ENCODE data around the gene ZMYND10. TPM values are rescaled to one million over a fixed set of nuclear protein-coding genes. Genes with fewer than 3 reads are reported as not detected.

Gene ZMYND10
- total and polyA plus RNA-seq, 5 donors from 2014 or later: 0.09 to 1.6 TPM; not detected in 3

DNA sequence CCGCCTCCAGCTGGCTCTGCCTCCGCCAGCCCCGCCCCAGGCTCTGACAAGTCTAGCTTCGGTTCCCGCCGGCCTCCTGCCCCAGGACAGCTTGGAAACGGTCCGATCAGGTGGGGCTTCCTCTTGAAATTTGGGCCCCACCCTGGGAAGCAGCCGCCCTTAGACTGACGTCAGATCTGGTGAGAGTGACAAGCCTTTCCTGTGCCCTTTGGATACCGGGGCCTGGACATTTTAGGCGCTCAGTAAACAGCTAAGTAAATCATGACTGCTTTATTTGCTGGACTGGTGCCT, 45.9 kb downstream of the ZMYND10 start:
- Mint-ChIP-seq H3K9me3 (no peaks in the 10 kb centered on the region), H3K27ac (peak overlapping the region; percentile 60 to 100 (median 99)), H3K4me3 (peak overlapping the region; percentile 91 to 98 (median 96)), H3K27me3 (no peaks in the 10 kb centered on the region), H3K36me3 (no peaks in the 10 kb centered on the region), H3K4me1 (peaks cover 0 to 43% (median 16%) of the 10 kb centered on the region in 4 donors)
- DNase-seq: no peak
- Histone ChIP-seq H3K4me3 (ENCODE audit: low read depth, low read length) (peak overlapping the region; percentile 56), H3K9me3 (ENCODE audit: control insufficient read depth in 2 of 2, low read length in 2 of 2) (no peaks in the 10 kb centered on the region), H3K4me1 (ENCODE audit: control insufficient read depth, insufficient read depth, low read length, poor library complexity, severe bottlenecking) (peaks cover 25% of the 10 kb centered on the region), H3K36me3 (ENCODE audit: control insufficient read depth, insufficient read depth, low read length) (no peaks in the 10 kb centered on the region), H3K27me3 (ENCODE audit: control insufficient read depth, insufficient read depth, low read length) (no peaks in the 10 kb centered on the region), H3K27ac (ENCODE audit: insufficient read depth, low read length, poor library complexity, severe bottlenecking) (peak overlapping the region; percentile 96)
- no peak for ATAC-seq (ENCODE audit: low read depth in 2 of 2)

DNA sequence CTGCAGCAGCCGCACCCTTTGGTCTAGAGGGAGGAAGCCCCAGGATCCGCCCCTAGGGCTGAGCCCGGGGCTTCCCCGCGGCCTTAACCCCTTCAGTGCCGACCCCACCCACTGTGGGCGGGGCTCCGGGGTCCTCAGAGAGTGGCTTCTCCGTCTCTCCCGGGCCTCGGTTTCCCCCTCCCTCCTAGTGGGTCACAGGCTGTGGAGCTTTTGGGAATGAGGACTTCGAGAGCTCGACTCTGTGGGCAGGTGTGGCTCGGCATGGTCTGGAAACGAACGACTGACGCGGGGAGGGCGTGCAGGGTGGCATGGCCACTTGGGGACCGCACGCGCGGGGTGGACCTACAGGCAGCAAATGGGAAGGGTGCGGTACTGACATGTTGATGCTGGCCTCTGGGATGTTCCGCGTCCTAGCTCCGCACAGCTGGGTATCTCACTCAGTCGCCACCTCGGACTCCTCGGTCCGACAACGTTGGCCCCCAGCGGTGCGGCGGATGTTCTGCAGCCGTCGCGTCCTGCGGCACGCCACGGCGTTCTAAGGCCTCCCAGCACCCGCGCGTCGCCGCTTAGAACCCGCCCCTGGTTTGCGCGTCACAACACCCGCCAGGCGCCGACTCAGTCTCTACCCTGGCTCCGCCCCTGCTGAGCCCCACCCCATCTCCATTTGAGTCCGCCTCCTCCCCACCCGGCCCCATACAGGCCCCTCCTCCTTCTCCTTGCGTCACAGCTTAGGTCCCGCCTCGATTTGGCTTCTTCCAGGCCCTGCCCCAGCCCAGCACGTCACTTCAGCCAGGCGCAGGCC, 46.5 kb downstream of the ZMYND10 start, which contains the start of the genes HYAL3 and NAA80:
HYAL3 (minus strand) TSS at position 570 of the 802 bp plus-strand sequence. CDS start 3,803 bp downstream, outside the sequence.
NAA80 (minus strand) TSS at position 570 of the 802 bp plus-strand sequence. CDS start 1,942 bp downstream, outside the sequence.
- Mint-ChIP-seq H3K27ac (peak within 1 kb of the TSS; percentile 97 to 100 (median 99)), H3K9me3 (no peaks in the 10 kb centered on the region), H3K4me1 (peaks cover 0 to 43% (median 16%) of the 10 kb centered on the region in 4 donors), H3K36me3 (no peaks in the 10 kb centered on the region), H3K27me3 (no peaks in the 10 kb centered on the region), H3K4me3 (peak within 1 kb of the TSS; percentile 91 to 98 (median 96))
- DNase-seq (peak; percentile 99 to 100 (median 100)), ATAC-seq (ENCODE audit: low read depth in 2 of 2) (peak; percentile 85 to 86)
- H3K9me3 ChIP-seq (ENCODE audit: control insufficient read depth in 2 of 2, low read length in 2 of 2): no peaks in the 10 kb centered on the region
- H3K4me1 ChIP-seq (ENCODE audit: control insufficient read depth, insufficient read depth, low read length, poor library complexity, severe bottlenecking): peaks cover 25% of the 10 kb centered on the region
- peak within 1 kb of the TSS; percentile 96 for H3K27ac ChIP-seq (ENCODE audit: insufficient read depth, low read length, poor library complexity, severe bottlenecking)
- no peaks in the 10 kb centered on the region for H3K27me3 ChIP-seq (ENCODE audit: control insufficient read depth, insufficient read depth, low read length)
- peak within 1 kb of the TSS; percentile 62 for H3K4me3 ChIP-seq (ENCODE audit: low read depth, low read length)
- no peaks in the 10 kb centered on the region for H3K36me3 ChIP-seq (ENCODE audit: control insufficient read depth, insufficient read depth, low read length)

DNA sequence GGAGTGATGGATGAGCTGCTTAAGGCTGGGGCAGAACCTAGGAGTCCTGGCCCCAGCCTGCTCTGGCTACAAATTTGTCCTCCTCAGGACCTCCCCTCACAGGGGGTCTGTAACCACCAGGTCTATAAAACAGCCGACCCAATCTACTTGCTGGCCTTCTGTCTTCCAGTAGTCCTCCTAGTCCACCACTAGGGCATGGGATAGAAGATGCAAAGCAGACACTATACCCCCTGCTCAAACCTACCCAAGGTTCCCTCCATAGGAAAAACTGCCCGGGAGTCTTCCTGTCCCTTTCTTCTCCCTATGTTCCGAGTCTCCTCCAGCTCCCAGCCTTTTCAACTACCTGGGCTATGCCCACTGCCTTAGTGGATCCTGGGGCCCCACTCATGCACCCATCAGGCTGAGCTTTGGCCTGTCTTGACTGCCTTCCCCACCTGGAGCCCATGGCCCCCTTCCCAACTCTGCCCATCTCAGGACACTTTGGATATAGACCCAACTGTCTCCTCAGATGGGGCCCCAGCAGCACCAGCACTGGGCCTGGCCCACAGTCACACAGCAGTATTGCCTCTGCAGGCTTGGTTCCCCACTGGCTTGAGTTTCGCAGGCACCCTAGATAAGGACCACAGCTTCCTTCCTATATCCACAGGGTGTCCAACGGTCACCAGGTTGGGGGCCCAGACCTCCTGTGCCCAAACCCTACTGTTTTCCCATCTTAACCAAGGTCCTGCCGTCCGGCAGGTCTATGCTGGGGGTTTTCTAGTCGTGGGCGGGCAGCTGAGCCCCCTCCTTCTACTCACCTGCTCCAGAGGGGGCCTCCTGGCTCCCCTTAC, 47.4 kb downstream of the ZMYND10 start:
- H3K9me3 Mint-ChIP-seq: no peaks in the 10 kb centered on the region
- Histone ChIP-seq H3K36me3 (ENCODE audit: control insufficient read depth, insufficient read depth, low read length) (no peaks in the 10 kb centered on the region), H3K27me3 (ENCODE audit: control insufficient read depth, insufficient read depth, low read length) (no peaks in the 10 kb centered on the region), H3K4me1 (ENCODE audit: control insufficient read depth, insufficient read depth, low read length, poor library complexity, severe bottlenecking) (peaks cover 25% of the 10 kb centered on the region), H3K4me3 (ENCODE audit: low read depth, low read length) (peak overlapping the region; percentile 62), H3K9me3 (ENCODE audit: control insufficient read depth in 2 of 2, low read length in 2 of 2) (no peaks in the 10 kb centered on the region), H3K27ac (ENCODE audit: insufficient read depth, low read length, poor library complexity, severe bottlenecking) (peak overlapping the region; percentile 96)
- peaks cover 0 to 43% (median 18%) of the 10 kb centered on the region in 4 donors for H3K4me1 Mint-ChIP-seq
- peak overlapping the region; percentile 60 to 100 (median 99) for H3K27ac Mint-ChIP-seq
- no peaks in the 10 kb centered on the region for H3K27me3 Mint-ChIP-seq
- H3K4me3 Mint-ChIP-seq: peak overlapping the region; percentile 91 to 98 (median 96)
- no peaks in the 10 kb centered on the region for H3K36me3 Mint-ChIP-seq
- ATAC-seq (ENCODE audit: low read depth in 2 of 2) (no peak), DNase-seq (peak in 1 of 3 donors; percentile 24)

DNA sequence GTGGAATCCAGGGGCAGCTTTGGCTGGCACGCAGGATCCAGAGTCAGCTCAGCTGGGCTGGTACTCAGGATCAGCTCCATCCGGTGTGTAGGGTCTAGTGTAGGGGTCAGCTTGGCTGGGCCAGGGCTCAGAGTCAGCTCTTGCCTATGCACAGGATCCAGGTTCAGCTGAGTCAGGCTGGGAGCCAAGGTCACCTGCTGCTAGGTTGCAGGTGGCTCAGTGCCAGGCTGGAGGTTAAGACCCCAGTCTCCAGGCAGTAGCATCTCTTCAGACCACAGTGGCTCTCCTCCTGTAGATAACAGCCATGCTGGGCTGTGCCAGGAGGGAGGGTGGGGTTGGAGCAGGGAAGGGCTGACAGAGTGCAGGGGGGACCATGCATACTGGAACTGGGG, 48.2 kb downstream of the ZMYND10 start:
- H3K27ac Mint-ChIP-seq: peak overlapping the region in 1 of 3 donors; percentile 99
- no peaks in the 10 kb centered on the region for H3K36me3 ChIP-seq (ENCODE audit: control insufficient read depth, insufficient read depth, low read length)
- H3K9me3 Mint-ChIP-seq: no peaks in the 10 kb centered on the region
- no peaks in the 10 kb centered on the region for H3K27me3 Mint-ChIP-seq
- peak overlapping the region in 3 of 4 donors; percentile 91 to 98 (median 95) for H3K4me3 Mint-ChIP-seq
- peaks cover 0 to 47% (median 23%) of the 10 kb centered on the region in 4 donors for H3K4me1 Mint-ChIP-seq
- H3K27me3 ChIP-seq (ENCODE audit: control insufficient read depth, insufficient read depth, low read length): no peaks in the 10 kb centered on the region
- no peaks in the 10 kb centered on the region for H3K36me3 Mint-ChIP-seq
- H3K9me3 ChIP-seq (ENCODE audit: control insufficient read depth in 2 of 2, low read length in 2 of 2): no peaks in the 10 kb centered on the region
- H3K27ac ChIP-seq (ENCODE audit: insufficient read depth, low read length, poor library complexity, severe bottlenecking): peak overlapping the region; percentile 96
- H3K4me3 ChIP-seq (ENCODE audit: low read depth, low read length): no peak overlapping the region
- H3K4me1 ChIP-seq (ENCODE audit: control insufficient read depth, insufficient read depth, low read length, poor library complexity, severe bottlenecking): peaks cover 31% of the 10 kb centered on the region
- ATAC-seq (ENCODE audit: low read depth in 2 of 2): no peak
- DNase-seq: no peak

GRCh38 chr3:50296721-50297383, 48.7 kb downstream of the ZMYND10 start:
- H3K36me3 ChIP-seq (ENCODE audit: control insufficient read depth, insufficient read depth, low read length): no peaks in the 10 kb centered on the region
- H3K4me1 ChIP-seq (ENCODE audit: control insufficient read depth, insufficient read depth, low read length, poor library complexity, severe bottlenecking): peaks cover 33% of the 10 kb centered on the region
- H3K27ac ChIP-seq (ENCODE audit: insufficient read depth, low read length, poor library complexity, severe bottlenecking): no peak overlapping the region
- no peaks in the 10 kb centered on the region for H3K9me3 ChIP-seq (ENCODE audit: control insufficient read depth in 2 of 2, low read length in 2 of 2)
- H3K27me3 ChIP-seq (ENCODE audit: control insufficient read depth, insufficient read depth, low read length): no peaks in the 10 kb centered on the region
- Mint-ChIP-seq H3K27me3 (no peaks in the 10 kb centered on the region), H3K27ac (peak overlapping the region in 2 of 3 donors; percentile 71 to 99), H3K36me3 (no peaks in the 10 kb centered on the region), H3K4me1 (peaks cover 0 to 46% (median 25%) of the 10 kb centered on the region in 4 donors), H3K4me3 (peak overlapping the region in 3 of 4 donors; percentile 64 to 91 (median 76)), H3K9me3 (no peaks in the 10 kb centered on the region)
- ATAC-seq (ENCODE audit: low read depth in 2 of 2) (no peak), DNase-seq (no peak)
- H3K4me3 ChIP-seq (ENCODE audit: low read depth, low read length): no peak overlapping the region

DNA sequence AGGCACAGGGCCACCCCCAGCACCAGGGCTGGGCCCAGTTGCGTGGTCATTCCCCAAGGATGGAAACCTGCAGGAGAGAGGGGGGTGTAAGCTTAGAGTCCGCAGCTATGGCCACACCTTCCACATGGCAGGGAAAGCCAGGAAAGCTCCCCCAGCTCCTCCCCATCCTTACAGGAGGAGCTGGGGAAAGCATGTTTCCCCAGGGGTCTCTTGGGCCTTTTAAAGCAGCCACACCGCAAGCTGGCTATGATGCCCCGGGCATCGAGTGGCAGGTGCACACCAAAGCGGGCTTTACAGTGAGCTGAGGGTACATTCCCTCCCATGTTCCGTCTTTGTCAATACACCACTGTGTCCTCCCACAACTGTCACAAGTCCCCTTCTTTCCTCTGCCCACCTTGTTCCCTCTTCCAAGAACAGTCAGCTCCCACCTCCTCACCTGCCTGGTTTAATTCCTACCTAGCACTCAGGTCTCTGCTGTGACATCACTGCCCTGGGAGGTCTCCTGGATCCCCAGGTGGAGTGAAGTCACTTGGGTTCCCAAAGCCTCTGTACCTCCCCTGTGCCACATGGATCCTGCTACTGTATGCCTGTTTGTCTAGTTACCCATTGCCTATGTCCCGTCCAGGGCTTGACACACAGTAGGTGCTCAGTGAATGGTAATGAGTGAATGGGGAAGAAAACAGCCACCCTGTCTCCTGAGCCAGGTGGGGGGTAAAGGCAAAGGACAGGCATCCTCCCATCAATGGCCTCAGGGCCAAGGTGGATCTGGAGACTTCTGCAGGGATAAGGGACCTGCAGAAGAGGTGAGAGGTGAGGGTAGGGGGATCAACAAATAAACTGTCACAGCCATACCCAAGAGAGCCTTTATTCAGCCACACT, 49.7 kb downstream of the ZMYND10 start:
- no peaks in the 10 kb centered on the region for H3K27me3 Mint-ChIP-seq
- peak overlapping the region in 2 of 4 donors; percentile 62 to 71 for H3K4me3 Mint-ChIP-seq
- peaks cover 40% of the 10 kb centered on the region for H3K4me1 ChIP-seq (ENCODE audit: control insufficient read depth, insufficient read depth, low read length, poor library complexity, severe bottlenecking)
- no peaks in the 10 kb centered on the region for H3K9me3 Mint-ChIP-seq
- no peak overlapping the region for H3K27ac ChIP-seq (ENCODE audit: insufficient read depth, low read length, poor library complexity, severe bottlenecking)
- peak overlapping the region in 1 of 3 donors; percentile 80 for H3K27ac Mint-ChIP-seq
- no peaks in the 10 kb centered on the region for H3K36me3 ChIP-seq (ENCODE audit: control insufficient read depth, insufficient read depth, low read length)
- ATAC-seq (ENCODE audit: low read depth in 2 of 2) (no peak), DNase-seq (no peak)
- no peaks in the 10 kb centered on the region for H3K9me3 ChIP-seq (ENCODE audit: control insufficient read depth in 2 of 2, low read length in 2 of 2)
- no peaks in the 10 kb centered on the region for H3K36me3 Mint-ChIP-seq
- H3K4me3 ChIP-seq (ENCODE audit: low read depth, low read length): no peak overlapping the region
- H3K27me3 ChIP-seq (ENCODE audit: control insufficient read depth, insufficient read depth, low read length): no peaks in the 10 kb centered on the region
- peaks cover 0 to 50% (median 27%) of the 10 kb centered on the region in 4 donors for H3K4me1 Mint-ChIP-seq

Measured in CD4-positive, CD25-positive, alpha-beta regulatory T cell (primary cell).